ENCODE results near the gene CUEDC2.

The CUEDC2 gene

DNA sequence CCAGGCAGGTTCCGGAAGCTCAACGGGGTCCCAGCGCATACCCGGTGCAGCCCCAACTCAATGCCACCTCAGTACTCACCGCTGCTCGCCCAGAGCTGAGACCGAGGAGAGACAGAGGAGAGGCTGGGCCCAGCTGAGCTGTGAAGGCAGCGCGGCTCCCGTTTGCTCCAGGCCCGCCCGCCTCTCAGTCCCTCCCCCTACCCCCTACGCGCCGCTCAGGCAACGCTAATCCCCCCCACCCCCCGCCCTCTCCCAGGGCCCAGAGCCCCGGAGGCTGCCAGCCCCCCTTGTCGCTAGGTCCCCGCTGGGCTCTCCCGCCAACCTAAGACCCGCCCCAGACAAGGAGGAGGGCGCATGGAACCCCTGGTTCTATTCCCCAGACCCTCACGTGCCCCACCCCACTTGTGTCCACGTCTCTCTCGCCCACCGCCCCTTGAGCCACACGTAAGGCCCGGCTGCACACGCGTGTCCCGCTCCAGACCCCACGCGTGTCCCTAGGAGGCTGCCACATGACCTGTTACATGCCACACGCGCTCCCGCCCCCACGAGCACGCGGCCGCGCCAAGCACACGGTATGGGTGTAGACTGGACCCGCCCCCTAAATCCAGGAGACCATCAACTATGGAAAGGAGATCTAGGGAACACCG, 13.6 kb downstream of the CUEDC2 start, which contains the start of gene PSD:
TSS of gene PSD (minus strand) at position 164 of the 647 bp plus-strand sequence. CDS start 1,747 bp downstream, outside the sequence.
- peaks cover 41% of the 10 kb centered on the region for H3K27me3 Mint-ChIP-seq (ENCODE audit: low read depth)
- no peaks in the 10 kb centered on the region for H3K9me3 Mint-ChIP-seq
- H3K4me3 Mint-ChIP-seq, result peak within 1 kb of the TSS; percentile 92 to 95 (median 95)
- H3K36me3 Mint-ChIP-seq (ENCODE audit: low read depth), result peaks cover 3% of the 10 kb centered on the region
- TF ChIP-seq, protein P1, sequence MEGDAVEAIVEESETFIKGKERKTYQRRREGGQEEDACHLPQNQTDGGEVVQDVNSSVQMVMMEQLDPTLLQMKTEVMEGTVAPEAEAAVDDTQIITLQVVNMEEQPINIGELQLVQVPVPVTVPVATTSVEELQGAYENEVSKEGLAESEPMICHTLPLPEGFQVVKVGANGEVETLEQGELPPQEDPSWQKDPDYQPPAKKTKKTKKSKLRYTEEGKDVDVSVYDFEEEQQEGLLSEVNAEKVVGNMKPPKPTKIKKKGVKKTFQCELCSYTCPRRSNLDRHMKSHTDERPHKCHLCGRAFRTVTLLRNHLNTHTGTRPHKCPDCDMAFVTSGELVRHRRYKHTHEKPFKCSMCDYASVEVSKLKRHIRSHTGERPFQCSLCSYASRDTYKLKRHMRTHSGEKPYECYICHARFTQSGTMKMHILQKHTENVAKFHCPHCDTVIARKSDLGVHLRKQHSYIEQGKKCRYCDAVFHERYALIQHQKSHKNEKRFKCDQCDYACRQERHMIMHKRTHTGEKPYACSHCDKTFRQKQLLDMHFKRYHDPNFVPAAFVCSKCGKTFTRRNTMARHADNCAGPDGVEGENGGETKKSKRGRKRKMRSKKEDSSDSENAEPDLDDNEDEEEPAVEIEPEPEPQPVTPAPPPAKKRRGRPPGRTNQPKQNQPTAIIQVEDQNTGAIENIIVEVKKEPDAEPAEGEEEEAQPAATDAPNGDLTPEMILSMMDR (IDR thresholded peaks at IDR 0.05; ENCODE audit: unreplicated experiment in 3 of 3), result no peak
- H3K27ac Mint-ChIP-seq, result peak within 1 kb of the TSS in 1 of 3 experiments; percentile 51
- peaks cover 13% of the 10 kb centered on the region for H3K4me1 Mint-ChIP-seq

GRCh38 chr10:102416695-102417094, 15.7 kb downstream of the CUEDC2 start:
- H3K36me3 Mint-ChIP-seq (ENCODE audit: low read depth), result no peaks in the 10 kb centered on the region
- no peaks in the 10 kb centered on the region for H3K9me3 Mint-ChIP-seq
- TF ChIP-seq, protein P1 (IDR thresholded peaks at IDR 0.05; ENCODE audit: unreplicated experiment in 3 of 3), result no peak
- no peak overlapping the region for H3K27ac Mint-ChIP-seq
- peaks cover 13% of the 10 kb centered on the region for H3K4me1 Mint-ChIP-seq
- no peak overlapping the region for H3K4me3 Mint-ChIP-seq
- peaks cover 43% of the 10 kb centered on the region for H3K27me3 Mint-ChIP-seq (ENCODE audit: low read depth)

GRCh38 chr10:102416283-102416682, 16.1 kb downstream of the CUEDC2 start:
- Mint-ChIP-seq H3K4me3 (peak overlapping the region; percentile 6 to 21 (median 19)), H3K9me3 (no peaks in the 10 kb centered on the region), H3K36me3 (ENCODE audit: low read depth) (no peaks in the 10 kb centered on the region), H3K4me1 (peaks cover 16% of the 10 kb centered on the region), H3K27me3 (ENCODE audit: low read depth) (peaks cover 46% of the 10 kb centered on the region), H3K27ac (no peak overlapping the region)
- TF ChIP-seq, protein P1 (IDR thresholded peaks at IDR 0.05; ENCODE audit: unreplicated experiment in 3 of 3), result no peak

- Mint-ChIP-seq H3K27me3 (ENCODE audit: low read depth) (peaks cover 53% of the 10 kb centered on the region), H3K4me1 (peaks cover 18% of the 10 kb centered on the region), H3K27ac (no peak overlapping the region), H3K9me3 (no peaks in the 10 kb centered on the region), H3K36me3 (ENCODE audit: low read depth) (no peaks in the 10 kb centered on the region), H3K4me3 (no peak overlapping the region)
- TF ChIP-seq, protein P1 (IDR thresholded peaks at IDR 0.05; ENCODE audit: unreplicated experiment in 3 of 3), result no peak
Observed at GRCh38 chr10:102414749-102415148, 17.6 kb downstream of the CUEDC2 start.

GRCh38 chr10:102413806-102414561, 18.4 kb downstream of the CUEDC2 start:
- TF ChIP-seq, protein P1 (IDR thresholded peaks at IDR 0.05; ENCODE audit: unreplicated experiment in 3 of 3), result no peak
- peaks cover 55% of the 10 kb centered on the region for H3K27me3 Mint-ChIP-seq (ENCODE audit: low read depth)
- H3K27ac Mint-ChIP-seq, result no peak overlapping the region
- H3K36me3 Mint-ChIP-seq (ENCODE audit: low read depth), result no peaks in the 10 kb centered on the region
- no peaks in the 10 kb centered on the region for H3K9me3 Mint-ChIP-seq
- H3K4me3 Mint-ChIP-seq, result no peak overlapping the region
- peaks cover 19% of the 10 kb centered on the region for H3K4me1 Mint-ChIP-seq

Measured in nephron (organoid).